Measurements from ENCODE around the gene ONECUT3. TPM values are rescaled to one million over a fixed set of nuclear protein-coding genes. Genes with fewer than 3 reads are reported as not detected.

Gene ONECUT3
- total and polyA plus RNA-seq, 2 donors (not counting 3 experiments of a cell fraction or from before 2014, with no cell fraction given) = not detected

DNA sequence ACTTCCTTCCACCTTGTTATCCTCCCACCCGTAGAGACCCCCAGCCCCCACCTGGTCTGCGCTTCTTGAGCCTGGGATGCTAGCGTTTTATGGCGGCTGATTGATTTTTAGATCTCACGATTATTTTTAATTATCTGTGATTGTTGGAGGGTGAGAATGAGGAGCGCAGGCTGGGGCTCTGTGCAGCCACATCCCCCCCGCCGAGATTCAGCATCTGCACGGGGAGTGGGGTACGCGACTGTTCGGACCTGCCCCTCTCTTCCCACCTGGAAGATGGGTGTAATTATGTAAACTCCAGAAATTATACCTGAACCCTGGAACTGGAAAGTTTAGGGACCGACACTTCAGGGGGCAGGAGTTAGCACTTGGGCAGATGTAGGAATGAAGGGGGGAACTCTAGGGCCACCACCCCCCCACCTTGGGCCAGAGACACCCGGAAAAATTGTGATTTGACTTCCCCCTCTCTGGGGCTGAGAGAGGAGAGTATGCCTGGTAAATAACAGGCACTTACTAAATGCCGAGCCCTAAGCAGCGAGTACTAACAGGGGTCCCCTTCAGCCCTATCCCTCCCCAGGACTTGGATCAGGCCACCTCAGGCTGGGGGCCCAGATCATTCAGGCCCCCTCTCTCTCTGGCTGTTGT lies 1.8 kb upstream of the ONECUT3 start:
- FAIRE-seq = no peak
- no peaks in the 10 kb centered on the region for H4K20me1 ChIP-seq (replicated peaks; ENCODE audit: control insufficient read depth, extremely low read depth, insufficient read depth, low read length)
- no peaks in the 10 kb centered on the region for H3K9me1 ChIP-seq (replicated peaks; ENCODE audit: control insufficient read depth, extremely low read depth, insufficient read depth, low read length)
- no peak overlapping the region for H3K4me2 ChIP-seq (ENCODE audit: insufficient read depth, low read length)
- no peak overlapping the region for H2AFZ ChIP-seq (ENCODE audit: low read depth, low read length)
- no peaks in the 10 kb centered on the region for H3K79me2 ChIP-seq (ENCODE audit: control insufficient read depth, insufficient read depth, low read length)
- no peak overlapping the region for H3K4me3 ChIP-seq (replicated peaks in 1 of 3; ENCODE audit: insufficient read depth in 1 of 3, low read depth in 1 of 3, low read length in 3 of 3)
- BruUV-seq (replicated peaks) = no TSS peak
- ChIA-PET CTCF (interaction anchor here (0.5 to 1.7 kb wide), 5 partner anchors 15 to 206 kb away, joined by 3 to 4 read pairs (median 3); no protein-coding TSS in a partner anchor), POLR2A (no interaction called here)
- dilution Hi-C loops (cut with MboI; ENCODE audit: extremely low pct_ligation_motif_present, low sequenced_read_pairs) = no loop called here
- DNase-seq (ENCODE audit: low read depth, low spot score) = no peak
- H3K27me3 ChIP-seq (ENCODE audit: control insufficient read depth in 2 of 2, insufficient read depth in 2 of 2, low read length in 2 of 2) = peaks cover 63 to 76% of the 10 kb centered on the region in 2 experiments
- H3K9me3 ChIP-seq (replicated peaks; ENCODE audit: control insufficient read depth, insufficient read depth, low read length) = no peaks in the 10 kb centered on the region
- H3K27ac ChIP-seq (ENCODE audit: insufficient read depth, low read depth, low read length) = no peak overlapping the region
- peaks cover 9% of the 10 kb centered on the region for H3K4me1 ChIP-seq (ENCODE audit: control insufficient read depth, extremely low read depth, insufficient read depth, low read length)
- no peak overlapping the region for H3K9ac ChIP-seq (replicated peaks; ENCODE audit: extremely low read depth, insufficient read depth, low read length)
- H3K36me3 ChIP-seq (ENCODE audit: control insufficient read depth in 2 of 2, extremely low read depth in 1 of 2, insufficient read depth in 2 of 2, low read length in 2 of 2) = no peaks in the 10 kb centered on the region
- intact Hi-C loops (cut with micrococcal nuclease) = no loop called here
- TF ChIP-seq, protein P1, sequence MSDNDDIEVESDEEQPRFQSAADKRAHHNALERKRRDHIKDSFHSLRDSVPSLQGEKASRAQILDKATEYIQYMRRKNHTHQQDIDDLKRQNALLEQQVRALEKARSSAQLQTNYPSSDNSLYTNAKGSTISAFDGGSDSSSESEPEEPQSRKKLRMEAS (IDR thresholded peaks at IDR 0.05; ENCODE audit: insufficient read depth, insufficient read length) = no peak
- no peak for TF ChIP-seq EZH2 (IDR thresholded peaks at IDR 0.05; ENCODE audit: borderline replicate concordance, low read depth, low read length, severe bottlenecking)

DNA sequence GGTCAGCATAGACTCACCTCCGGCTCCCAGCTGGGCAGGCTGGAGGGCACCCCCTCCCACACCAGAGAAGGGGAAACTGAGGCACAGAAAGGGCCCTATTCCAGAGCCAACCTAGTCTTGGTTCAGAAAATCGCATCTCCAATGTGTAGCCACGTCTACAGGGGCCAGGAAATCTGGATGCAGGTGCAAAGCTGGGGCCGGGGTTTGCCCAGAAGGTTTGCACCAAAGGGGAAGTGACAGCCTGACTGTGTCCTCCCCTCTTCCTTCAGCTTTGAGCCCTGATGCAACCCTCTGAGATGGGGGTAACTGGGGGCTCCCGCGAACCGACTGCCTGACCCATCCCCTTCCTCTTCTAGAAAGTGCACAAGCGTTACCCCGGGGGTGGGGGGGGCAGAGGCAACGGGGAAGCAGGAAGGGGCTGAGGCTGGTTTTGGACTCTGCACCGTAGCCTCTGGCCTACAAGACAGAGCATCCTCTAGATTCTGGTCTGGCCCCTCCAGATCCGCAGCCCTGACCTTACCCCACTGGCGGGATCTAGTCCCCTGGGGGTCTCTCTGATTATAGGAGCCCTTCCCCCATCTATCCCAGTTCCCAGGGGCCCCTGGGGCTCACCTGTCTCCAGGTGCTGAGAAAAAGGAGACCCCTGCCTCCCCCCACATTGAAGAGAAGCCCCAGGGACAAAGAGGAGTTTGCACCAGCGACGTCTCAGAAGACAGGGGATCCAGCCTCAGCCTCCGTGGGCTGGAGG lies 1.1 kb upstream of the ONECUT3 start:
- FAIRE-seq = no peak

More for the DNA sequence above, 1.1 kb upstream of the ONECUT3 start:
- Histone ChIP-seq H3K4me1 (ENCODE audit: control insufficient read depth, extremely low read depth, insufficient read depth, low read length) (peaks cover 3% of the 10 kb centered on the region), H3K27ac (ENCODE audit: insufficient read depth, low read depth, low read length) (no peak overlapping the region), H3K9me1 (replicated peaks; ENCODE audit: control insufficient read depth, extremely low read depth, insufficient read depth, low read length) (no peaks in the 10 kb centered on the region), H3K4me3 (replicated peaks in 1 of 3; ENCODE audit: insufficient read depth in 1 of 3, low read depth in 1 of 3, low read length in 3 of 3) (no peak overlapping the region), H3K79me2 (ENCODE audit: control insufficient read depth, insufficient read depth, low read length) (no peaks in the 10 kb centered on the region), H3K36me3 (ENCODE audit: control insufficient read depth in 2 of 2, extremely low read depth in 1 of 2, insufficient read depth in 2 of 2, low read length in 2 of 2) (no peaks in the 10 kb centered on the region), H2AFZ (ENCODE audit: low read depth, low read length) (no peak overlapping the region), H3K9me3 (replicated peaks; ENCODE audit: control insufficient read depth, insufficient read depth, low read length) (no peaks in the 10 kb centered on the region), H3K27me3 (ENCODE audit: control insufficient read depth in 2 of 2, insufficient read depth in 2 of 2, low read length in 2 of 2) (peaks cover 68 to 83% of the 10 kb centered on the region in 2 experiments), H3K9ac (replicated peaks; ENCODE audit: extremely low read depth, insufficient read depth, low read length) (no peak overlapping the region), H3K4me2 (ENCODE audit: insufficient read depth, low read length) (no peak overlapping the region), H4K20me1 (replicated peaks; ENCODE audit: control insufficient read depth, extremely low read depth, insufficient read depth, low read length) (no peaks in the 10 kb centered on the region)
- ChIA-PET POLR2A (no interaction called here), CTCF (interaction anchor here (1.7 kb wide), 1 partner anchor 16 kb away, joined by 4 read pairs; no protein-coding TSS in a partner anchor)
- intact Hi-C loops (cut with micrococcal nuclease) = no loop called here
- dilution Hi-C loops (cut with MboI; ENCODE audit: extremely low pct_ligation_motif_present, low sequenced_read_pairs) = no loop called here
- BruUV-seq (replicated peaks) = no TSS peak
- TF ChIP-seq EZH2 (IDR thresholded peaks at IDR 0.05; ENCODE audit: borderline replicate concordance, low read depth, low read length, severe bottlenecking) = peak; percentile 7
- TF ChIP-seq FOS (IDR thresholded peaks at IDR 0.05; ENCODE audit: borderline replicate concordance, insufficient read depth, low read length) = no peak
- DNase-seq (ENCODE audit: low read depth, low spot score) = no peak
